Measurements from ENCODE around the gene MFSD12.

Gene MFSD12

GRCh38 chr19:3555653-3556422, 1.5 kb downstream of the MFSD12 start:
- DNase-seq, result no peak

- no peak for DNase-seq
Measured at GRCh38 chr19:3554254-3555083, 2.9 kb downstream of the MFSD12 start.

- DNase-seq, result no peak
Measured at GRCh38 chr19:3551792-3552095, 5.6 kb downstream of the MFSD12 start.

GRCh38 chr19:3550947-3551791, 6.2 kb downstream of the MFSD12 start:
- no peak for DNase-seq

GRCh38 chr19:3549816-3550215, 7.6 kb downstream of the MFSD12 start:
- no peak for DNase-seq

- no peak for DNase-seq
Measured at GRCh38 chr19:3548606-3549005, 8.8 kb downstream of the MFSD12 start.

- DNase-seq, result no peak
Measured at GRCh38 chr19:3547767-3548282, 9.6 kb downstream of the MFSD12 start.

- DNase-seq, result no peak
Measured at GRCh38 chr19:3547301-3547731, 10.1 kb downstream of the MFSD12 start.

GRCh38 chr19:3546119-3546518, 11.3 kb downstream of the MFSD12 start:
- no peak for DNase-seq

- DNase-seq, result no peak
Measured at GRCh38 chr19:3545669-3546034, 11.7 kb downstream of the MFSD12 start.

- peak; percentile 17 for DNase-seq
Measured at GRCh38 chr19:3544742-3545668, 12.4 kb downstream of the MFSD12 start.

- DNase-seq, result no peak
Measured at GRCh38 chr19:3544058-3544376, 13.4 kb downstream of the MFSD12 start.

GRCh38 chr19:3543150-3544057, 14.0 kb downstream of the MFSD12 start:
- DNase-seq, result no peak

GRCh38 chr19:3539756-3540118, 17.6 kb downstream of the MFSD12 start:
- DNase-seq, result no peak

GRCh38 chr19:3538965-3539755, 18.2 kb downstream of the MFSD12 start, which contains the start of gene TEKTIP1:
Gene TEKTIP1, plus strand, starts transcription at chr19:3539174. Its CDS starts 4 bp downstream, at chr19:3539178.
- DNase-seq, result no peak

GRCh38 chr19:3538258-3538929, 19.0 kb downstream of the MFSD12 start:
- DNase-seq, result no peak

GRCh38 chr19:3537438-3538240, 19.7 kb downstream of the MFSD12 start:
- no peak for DNase-seq

- no peak for DNase-seq
Measured at GRCh38 chr19:3537101-3537437, 20.3 kb downstream of the MFSD12 start.

Measured in NCI-H774 (cell line).